Measurements from ENCODE around the gene SEMA3E. TPM values are rescaled to one million over a fixed set of nuclear protein-coding genes. Genes with fewer than 3 reads are reported as not detected.

SEMA3E gene
- total and polyA plus RNA-seq, 8 donors, result 0.19 to 9.2 (median 0.93) TPM; not detected in 1

GRCh38 chr7:83326223-83326622 is 322.7 kb downstream of the SEMA3E start:
- no peak for DNase-seq
- no peaks in the 10 kb centered on the region for H3K4me1 ChIP-seq
- intact Hi-C loops (cut with DNase I; ENCODE audit: low total_unique reads), result no loop called here
- 47 to 56% (median 48%) methylated on average over 2 of the region's 2 CpGs for WGBS, 5 donors
- H3K4me3 ChIP-seq, result no peak overlapping the region
- no peak overlapping the region for H3K27ac ChIP-seq
- no peak for TF ChIP-seq POLR2A (IDR thresholded peaks at IDR 0.05)
- TF ChIP-seq, protein P1, sequence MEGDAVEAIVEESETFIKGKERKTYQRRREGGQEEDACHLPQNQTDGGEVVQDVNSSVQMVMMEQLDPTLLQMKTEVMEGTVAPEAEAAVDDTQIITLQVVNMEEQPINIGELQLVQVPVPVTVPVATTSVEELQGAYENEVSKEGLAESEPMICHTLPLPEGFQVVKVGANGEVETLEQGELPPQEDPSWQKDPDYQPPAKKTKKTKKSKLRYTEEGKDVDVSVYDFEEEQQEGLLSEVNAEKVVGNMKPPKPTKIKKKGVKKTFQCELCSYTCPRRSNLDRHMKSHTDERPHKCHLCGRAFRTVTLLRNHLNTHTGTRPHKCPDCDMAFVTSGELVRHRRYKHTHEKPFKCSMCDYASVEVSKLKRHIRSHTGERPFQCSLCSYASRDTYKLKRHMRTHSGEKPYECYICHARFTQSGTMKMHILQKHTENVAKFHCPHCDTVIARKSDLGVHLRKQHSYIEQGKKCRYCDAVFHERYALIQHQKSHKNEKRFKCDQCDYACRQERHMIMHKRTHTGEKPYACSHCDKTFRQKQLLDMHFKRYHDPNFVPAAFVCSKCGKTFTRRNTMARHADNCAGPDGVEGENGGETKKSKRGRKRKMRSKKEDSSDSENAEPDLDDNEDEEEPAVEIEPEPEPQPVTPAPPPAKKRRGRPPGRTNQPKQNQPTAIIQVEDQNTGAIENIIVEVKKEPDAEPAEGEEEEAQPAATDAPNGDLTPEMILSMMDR (IDR thresholded peaks at IDR 0.05), result no peak
- no peak for TF ChIP-seq EP300 (IDR thresholded peaks at IDR 0.05)
- TF ChIP-seq POLR2AphosphoS5 (IDR thresholded peaks at IDR 0.05), result no peak
- no peaks in the 10 kb centered on the region for H3K9me3 ChIP-seq
- no peaks in the 10 kb centered on the region for H3K27me3 ChIP-seq
- no peaks in the 10 kb centered on the region for H3K36me3 ChIP-seq

GRCh38 chr7:83325083-83325482 is 323.9 kb downstream of the SEMA3E start:
- WGBS, 5 donors, result 88 to 95% (median 93%) methylated on average over 4 to 5 of the region's 5 CpGs
- Histone ChIP-seq H3K9me3 (no peaks in the 10 kb centered on the region), H3K27me3 (no peaks in the 10 kb centered on the region), H3K4me3 (no peak overlapping the region), H3K4me1 (no peaks in the 10 kb centered on the region), H3K27ac (no peak overlapping the region), H3K36me3 (no peaks in the 10 kb centered on the region)
- no peak for DNase-seq
- intact Hi-C loops (cut with DNase I; ENCODE audit: low total_unique reads), result no loop called here
- TF ChIP-seq EP300 (IDR thresholded peaks at IDR 0.05) (no peak), POLR2A (IDR thresholded peaks at IDR 0.05) (no peak), POLR2AphosphoS5 (IDR thresholded peaks at IDR 0.05) (no peak)
- TF ChIP-seq, protein P1 (IDR thresholded peaks at IDR 0.05), result no peak

DNA sequence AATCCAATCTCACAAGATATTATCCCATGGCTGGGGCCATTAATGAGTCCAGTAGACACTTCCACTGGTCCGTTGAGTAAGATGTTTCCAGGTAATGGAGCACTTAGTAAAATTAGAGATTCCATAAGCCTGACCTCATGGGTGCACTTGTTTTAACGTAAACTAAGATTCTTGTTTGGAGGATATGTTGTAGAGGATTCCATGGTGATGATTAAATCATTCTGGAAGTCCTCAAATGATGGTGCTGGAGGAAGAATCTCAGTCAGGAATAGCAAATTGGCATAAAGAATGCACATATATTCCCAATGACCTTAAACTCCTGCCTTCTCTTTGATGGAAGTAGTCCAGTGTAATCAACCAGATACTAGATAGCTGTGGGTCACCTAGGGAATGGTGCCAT is 324.3 kb downstream of the SEMA3E start:
- Histone ChIP-seq H3K4me3 (no peak overlapping the region), H3K27me3 (no peaks in the 10 kb centered on the region), H3K27ac (no peak overlapping the region), H3K36me3 (no peaks in the 10 kb centered on the region), H3K4me1 (no peaks in the 10 kb centered on the region), H3K9me3 (no peaks in the 10 kb centered on the region)
- DNase-seq, result no peak
- no peak for TF ChIP-seq EP300 (IDR thresholded peaks at IDR 0.05)
- no peak for TF ChIP-seq POLR2AphosphoS5 (IDR thresholded peaks at IDR 0.05)
- no peak for TF ChIP-seq POLR2A (IDR thresholded peaks at IDR 0.05)
- TF ChIP-seq, protein P1 (IDR thresholded peaks at IDR 0.05), result no peak
- intact Hi-C loops (cut with DNase I; ENCODE audit: low total_unique reads), result no loop called here
- 73 to 77% (median 75%) methylated on average over 2 of the region's 2 CpGs for WGBS, 5 donors

- 76 to 89% (median 80%) methylated on average over 1 of the region's 1 CpG for WGBS, 5 donors
- Histone ChIP-seq H3K27ac (no peak overlapping the region), H3K4me3 (no peak overlapping the region), H3K9me3 (no peaks in the 10 kb centered on the region), H3K27me3 (no peaks in the 10 kb centered on the region), H3K4me1 (no peaks in the 10 kb centered on the region), H3K36me3 (no peaks in the 10 kb centered on the region)
- no peak for DNase-seq
- TF ChIP-seq EP300 (IDR thresholded peaks at IDR 0.05) (no peak), POLR2A (IDR thresholded peaks at IDR 0.05) (no peak), POLR2AphosphoS5 (IDR thresholded peaks at IDR 0.05) (no peak)
- TF ChIP-seq, protein P1 (IDR thresholded peaks at IDR 0.05), result no peak
- intact Hi-C loops (cut with DNase I; ENCODE audit: low total_unique reads), result no loop called here
Observed at GRCh38 chr7:83321011-83321410, 327.9 kb downstream of the SEMA3E start.
